HG03097 (cell line): ENCODE data around the gene CHST1.

ENCODE experiments used
- ATAC-seq: cut with Tn5 transposase; IDR thresholded peaks from one replicate; pipeline ENCODE4 v1.9.1; 2021; ENCODE audit not compliant: unreplicated experiment, low FRiP score

Gene CHST1

GRCh38 chr11:45609902-45610301 is 55.5 kb downstream of the CHST1 start:
- no peak for ATAC-seq

DNA sequence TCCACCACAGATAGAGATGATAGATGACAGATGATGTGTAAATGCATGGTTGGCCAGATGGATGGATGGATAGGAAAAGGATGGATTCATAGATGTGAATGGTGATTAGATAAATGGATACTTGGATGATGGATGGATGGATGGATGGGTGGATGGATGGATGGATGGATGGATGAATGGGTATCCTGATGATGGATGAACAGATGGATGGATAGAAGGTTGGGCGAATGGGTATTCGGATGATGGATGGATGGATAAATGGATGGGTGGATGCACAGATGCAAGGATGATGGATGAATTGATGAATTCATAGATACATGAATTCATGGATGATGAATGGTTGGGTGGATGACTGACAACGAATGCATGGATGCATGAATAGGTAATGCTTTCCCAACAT is 56.1 kb downstream of the CHST1 start:
- no peak for ATAC-seq

GRCh38 chr11:45607995-45608394 is 57.4 kb downstream of the CHST1 start:
- ATAC-seq: no peak

DNA sequence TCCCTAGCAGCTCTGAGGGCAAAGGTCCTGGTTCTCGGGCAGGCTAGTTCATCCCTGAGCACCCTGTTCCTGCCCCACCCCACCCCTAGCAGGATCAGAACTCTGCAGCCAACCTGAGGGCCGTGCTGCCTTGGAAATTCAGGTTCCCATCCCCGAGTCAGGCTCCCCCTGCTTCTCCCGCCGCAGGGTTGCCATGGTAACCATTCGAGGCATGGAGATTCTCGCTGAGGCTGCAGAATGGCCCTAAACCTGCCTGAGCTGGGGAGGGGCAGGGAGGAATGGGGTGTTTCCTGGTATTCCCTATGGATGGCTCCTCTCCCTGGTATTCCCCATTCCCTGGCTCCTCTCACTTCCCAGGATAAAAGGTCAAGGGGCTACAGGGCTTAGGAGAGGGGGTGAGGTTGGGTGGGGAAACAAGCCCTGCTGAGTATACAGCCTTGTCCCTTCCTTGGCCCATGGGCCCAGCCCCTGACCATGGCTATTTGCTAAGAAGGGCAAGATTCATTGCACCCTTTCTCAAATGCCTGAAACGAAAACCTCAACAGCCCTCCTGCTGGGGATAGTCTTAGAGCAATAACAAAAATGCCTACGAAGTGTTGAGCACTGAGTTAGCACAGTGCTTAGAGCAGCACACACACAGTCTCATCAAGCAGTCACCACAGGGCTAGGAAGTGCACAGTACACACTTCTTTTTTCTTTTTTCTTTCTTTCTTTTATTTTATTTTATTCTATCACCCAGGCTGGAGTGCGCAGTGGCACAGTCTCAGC is 58.7 kb downstream of the CHST1 start:
- ATAC-seq: no peak

- no peak for ATAC-seq
Measured at GRCh38 chr11:45605051-45605450, 60.4 kb downstream of the CHST1 start.

GRCh38 chr11:45603946-45604682 is 61.3 kb downstream of the CHST1 start:
- no peak for ATAC-seq

DNA sequence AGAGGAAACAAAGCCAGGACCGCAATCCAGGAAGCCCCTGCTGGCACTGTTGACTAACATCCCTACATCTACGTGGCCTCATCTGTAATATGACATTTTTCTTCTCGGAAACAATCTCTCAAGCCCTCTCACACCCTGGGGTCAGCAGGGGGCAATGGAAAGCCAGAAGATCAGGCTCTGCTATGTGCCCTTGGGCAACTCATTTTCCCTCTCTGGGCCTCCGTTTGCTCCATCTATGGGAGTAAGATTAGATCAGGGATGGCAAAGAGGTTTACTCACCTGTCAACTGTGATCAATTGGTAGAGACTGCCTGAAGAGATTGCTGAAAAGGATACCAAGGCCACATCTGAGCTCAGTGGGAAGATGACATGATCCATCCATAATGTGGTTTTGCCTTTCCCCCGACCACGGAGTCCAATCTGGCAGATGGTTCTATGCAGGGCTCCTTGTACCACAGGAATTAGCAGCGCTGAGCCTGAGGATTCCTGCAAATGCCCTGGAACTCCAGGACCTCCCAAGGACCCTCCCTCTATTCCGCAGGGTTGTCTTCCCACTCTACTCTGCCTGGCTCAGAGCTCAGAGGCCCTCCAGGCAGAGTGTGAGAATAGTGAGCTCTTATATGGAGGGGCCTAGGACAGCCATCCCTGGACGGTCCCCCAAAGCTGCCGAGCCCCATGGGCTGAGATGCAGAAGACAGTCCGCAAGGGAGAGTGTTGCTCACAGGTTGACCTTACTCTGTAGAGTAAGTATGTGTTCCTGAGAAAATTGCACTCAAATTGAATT is 66.1 kb downstream of the CHST1 start:
- ATAC-seq: no peak
